Measurements from ENCODE around the gene DTNA.

The DTNA gene

GRCh38 chr18:34794348-34794747 lies 84.2 kb downstream of the DTNA start:
- no peak for TF ChIP-seq EZH2phosphoT487 (IDR thresholded peaks at IDR 0.05; ENCODE audit: low read length)
- no peak for TF ChIP-seq EZH2 (optimal IDR thresholded peaks at IDR 0.05; ENCODE audit: low read depth, low read length)
- no peak for TF ChIP-seq CTCF (IDR thresholded peaks at IDR 0.05; ENCODE audit: low read length)
- DNase-seq, result no peak

GRCh38 chr18:34795070-34795732 lies 85.1 kb downstream of the DTNA start:
- Histone ChIP-seq H3K36me3 (replicated peaks; ENCODE audit: insufficient read depth, low read length) (no peaks in the 10 kb centered on the region), H3K27ac (ENCODE audit: low read length) (no peak overlapping the region), H3K9me3 (replicated peaks; ENCODE audit: insufficient read depth, low read length) (no peaks in the 10 kb centered on the region), H3K9me2 (replicated peaks; ENCODE audit: insufficient read depth, low read length) (no peaks in the 10 kb centered on the region), H3K79me2 (ENCODE audit: low read length) (no peaks in the 10 kb centered on the region), H3K4me1 (ENCODE audit: low read length) (peaks cover 8% of the 10 kb centered on the region; the same call in 1 of the 2 replicates), H4K20me1 (ENCODE audit: insufficient read depth, low read length) (no peaks in the 10 kb centered on the region), H3K9ac (ENCODE audit: low read length) (no peak overlapping the region), H2AFZ (ENCODE audit: low read length) (no peak overlapping the region), H3K27me3 (replicated peaks; ENCODE audit: insufficient read depth, low read length) (no peaks in the 10 kb centered on the region), H3K4me2 (ENCODE audit: low read depth, low read length) (no peak overlapping the region), H3F3A (ENCODE audit: insufficient read depth, low read length) (no peaks in the 10 kb centered on the region), H3K4me3 (ENCODE audit: low read length) (no peak overlapping the region)
- TF ChIP-seq CTCF (IDR thresholded peaks at IDR 0.05; ENCODE audit: low read length) (no peak), EZH2 (optimal IDR thresholded peaks at IDR 0.05; ENCODE audit: low read depth, low read length) (no peak), EZH2phosphoT487 (IDR thresholded peaks at IDR 0.05; ENCODE audit: low read length) (no peak)
- DNase-seq, result no peak

More at GRCh38 chr18:34794348-34794747, 84.2 kb downstream of the DTNA start:
- Histone ChIP-seq H3K9me3 (replicated peaks; ENCODE audit: insufficient read depth, low read length) (no peaks in the 10 kb centered on the region), H3K9ac (ENCODE audit: low read length) (no peak overlapping the region), H3K79me2 (ENCODE audit: low read length) (no peaks in the 10 kb centered on the region), H3F3A (ENCODE audit: insufficient read depth, low read length) (no peaks in the 10 kb centered on the region), H3K4me1 (ENCODE audit: low read length) (peaks cover 8% of the 10 kb centered on the region; the same call in 1 of the 2 replicates), H3K27me3 (replicated peaks; ENCODE audit: insufficient read depth, low read length) (no peaks in the 10 kb centered on the region), H3K4me3 (ENCODE audit: low read length) (no peak overlapping the region), H3K27ac (ENCODE audit: low read length) (no peak overlapping the region), H2AFZ (ENCODE audit: low read length) (no peak overlapping the region), H3K9me2 (replicated peaks; ENCODE audit: insufficient read depth, low read length) (no peaks in the 10 kb centered on the region), H4K20me1 (ENCODE audit: insufficient read depth, low read length) (no peaks in the 10 kb centered on the region), H3K4me2 (ENCODE audit: low read depth, low read length) (no peak overlapping the region), H3K36me3 (replicated peaks; ENCODE audit: insufficient read depth, low read length) (no peaks in the 10 kb centered on the region)

- no peak for DNase-seq
- Histone ChIP-seq H3K9me2 (replicated peaks; ENCODE audit: insufficient read depth, low read length) (no peaks in the 10 kb centered on the region), H3K4me2 (ENCODE audit: low read depth, low read length) (no peak overlapping the region), H3K27ac (ENCODE audit: low read length) (no peak overlapping the region), H3K79me2 (ENCODE audit: low read length) (no peaks in the 10 kb centered on the region), H3K9me3 (replicated peaks; ENCODE audit: insufficient read depth, low read length) (no peaks in the 10 kb centered on the region), H3K9ac (ENCODE audit: low read length) (no peak overlapping the region), H3K27me3 (replicated peaks; ENCODE audit: insufficient read depth, low read length) (no peaks in the 10 kb centered on the region), H2AFZ (ENCODE audit: low read length) (no peak overlapping the region), H4K20me1 (ENCODE audit: insufficient read depth, low read length) (no peaks in the 10 kb centered on the region), H3K36me3 (replicated peaks; ENCODE audit: insufficient read depth, low read length) (no peaks in the 10 kb centered on the region), H3F3A (ENCODE audit: insufficient read depth, low read length) (no peaks in the 10 kb centered on the region), H3K4me1 (ENCODE audit: low read length) (peaks cover 8% of the 10 kb centered on the region; the same call in 1 of the 2 replicates), H3K4me3 (ENCODE audit: low read length) (no peak overlapping the region)
- no peak for TF ChIP-seq CTCF (IDR thresholded peaks at IDR 0.05; ENCODE audit: low read length)
- TF ChIP-seq EZH2 (optimal IDR thresholded peaks at IDR 0.05; ENCODE audit: low read depth, low read length), result no peak
- TF ChIP-seq EZH2phosphoT487 (IDR thresholded peaks at IDR 0.05; ENCODE audit: low read length), result no peak
Observed at GRCh38 chr18:34796035-34796657, 86.0 kb downstream of the DTNA start.

All from MM.1S (cell line).